ENCODE data around the gene ZNF580. TPM values are rescaled to one million over a fixed set of nuclear protein-coding genes. Genes with fewer than 3 reads are reported as not detected.

ZNF580 gene
- total RNA-seq, 5 donors from 2014 or later (not counting 1 experiment from before 2014, with no cell fraction given): 44.6 to 116 (median 94.2) TPM

GRCh38 chr19:55599842-55600661 lies 40.8 kb upstream of the ZNF580 start, which contains the start of gene ZNF524:
TSS of gene ZNF524 (plus strand) at chr19:55600288. CDS start at chr19:55602113, 1,825 bp downstream.
- DNase-seq: peak; percentile 73 to 92 (median 85)
- Mint-ChIP-seq H3K9me3 (peaks cover 0 to 3% (median 0%) of the 10 kb centered on the region in 3 donors), H3K27ac (peak within 1 kb of the TSS; percentile 100), H3K36me3 (peaks cover 29% of the 10 kb centered on the region), H3K27me3 (no peaks in the 10 kb centered on the region), H3K4me1 (peaks cover 27 to 47% (median 29%) of the 10 kb centered on the region in 3 donors), H3K4me3 (peak within 1 kb of the TSS; percentile 98 to 99 (median 98))
- peak within 1 kb of the TSS; percentile 86 to 97 for H3K4me3 ChIP-seq (ENCODE audit: control insufficient read depth in 1 of 2, extremely low read depth in 1 of 2, low read length in 1 of 2)
- H3K36me3 ChIP-seq (ENCODE audit: control insufficient read depth in 2 of 2, extremely low read depth in 1 of 2, insufficient read depth in 1 of 2, low read length in 1 of 2): peaks cover 13 to 17% of the 10 kb centered on the region in 2 donors
- peak within 1 kb of the TSS; percentile 97 for H3K27ac ChIP-seq (ENCODE audit: low read length)
- H3K27me3 ChIP-seq (replicated peaks in 1 of 2; ENCODE audit: control insufficient read depth in 2 of 2, extremely low read depth in 1 of 2, insufficient read depth in 2 of 2, low read length in 1 of 2): no peaks in the 10 kb centered on the region
- 4% methylated on average over 58 of the region's 97 CpGs for WGBS (ENCODE audit: insufficient coverage)
- ATAC-seq (replicated peaks in 1 of 4): peak; percentile 69 to 72 (median 72)
- ChIA-PET CTCF (interaction anchor here in 1 of 2 donors (0.6 to 1.7 kb wide), 10 partner anchors 13 to 261 kb away, joined by 3 to 10 read pairs (median 5); partner anchors contain the start of genes KMT5C, NAT14, U2AF2 and ZNF784), POLR2A (interaction anchor here (0.7 to 2.1 kb wide), 5 partner anchors 25 to 320 kb away, joined by 3 to 11 read pairs (median 4); partner anchors contain the start of gene ZNF784 (in 1 of the 2))
- H3K4me1 ChIP-seq (ENCODE audit: control insufficient read depth in 1 of 2, extremely low read depth in 1 of 2, insufficient read depth in 2 of 2, low read length in 2 of 2): peaks cover 7 to 36% of the 10 kb centered on the region in 2 experiments
- no peaks in the 10 kb centered on the region for H3K9me3 ChIP-seq

GRCh38 chr19:55600662-55601028 lies 40.2 kb upstream of the ZNF580 start:
- H3K9me3 ChIP-seq: no peaks in the 10 kb centered on the region
- no peak for ATAC-seq (replicated peaks in 1 of 4)
- peaks cover 10 to 13% of the 10 kb centered on the region in 2 donors for H3K36me3 ChIP-seq (ENCODE audit: control insufficient read depth in 2 of 2, extremely low read depth in 1 of 2, insufficient read depth in 1 of 2, low read length in 1 of 2)
- peaks cover 7 to 36% of the 10 kb centered on the region in 2 experiments for H3K4me1 ChIP-seq (ENCODE audit: control insufficient read depth in 1 of 2, extremely low read depth in 1 of 2, insufficient read depth in 2 of 2, low read length in 2 of 2)
- peak overlapping the region; percentile 52 to 67 for H3K4me3 ChIP-seq (ENCODE audit: control insufficient read depth in 1 of 2, extremely low read depth in 1 of 2, low read length in 1 of 2)
- CTCF ChIA-PET: interaction anchor here in 1 of 2 donors (0.6 to 1.1 kb wide), 2 partner anchors 14 to 116 kb away, joined by 3 to 6 read pairs; partner anchors contain the start of gene NAT14
- no peak for DNase-seq
- peak overlapping the region; percentile 64 for H3K27ac ChIP-seq (ENCODE audit: low read length)
- Mint-ChIP-seq H3K36me3 (peaks cover 23% of the 10 kb centered on the region), H3K9me3 (peaks cover 0 to 3% (median 0%) of the 10 kb centered on the region in 3 donors), H3K27me3 (no peaks in the 10 kb centered on the region), H3K4me1 (peaks cover 29 to 47% (median 29%) of the 10 kb centered on the region in 3 donors), H3K27ac (peak overlapping the region; percentile 84 to 94), H3K4me3 (peak overlapping the region; percentile 78 to 85 (median 80))
- WGBS (ENCODE audit: insufficient coverage): 0% methylated on average over 2 of the region's 15 CpGs
- POLR2A ChIA-PET: interaction anchor here (0.6 to 2.1 kb wide), 3 partner anchors 14 to 213 kb away, joined by 4 to 11 read pairs (median 5); partner anchors contain the start of gene ZNF784 (in 1 of the 2)
- no peaks in the 10 kb centered on the region for H3K27me3 ChIP-seq (replicated peaks in 1 of 2; ENCODE audit: control insufficient read depth in 2 of 2, extremely low read depth in 1 of 2, insufficient read depth in 2 of 2, low read length in 1 of 2)

GRCh38 chr19:55601084-55601483 lies 39.7 kb upstream of the ZNF580 start:
- peaks cover 0 to 3% (median 0%) of the 10 kb centered on the region in 3 donors for H3K9me3 Mint-ChIP-seq
- peak overlapping the region; percentile 78 to 85 (median 80) for H3K4me3 Mint-ChIP-seq
- H3K27ac Mint-ChIP-seq: peak overlapping the region; percentile 84 to 94
- Histone ChIP-seq H3K4me3 (ENCODE audit: control insufficient read depth in 1 of 2, extremely low read depth in 1 of 2, low read length in 1 of 2) (peak overlapping the region; percentile 52 to 67), H3K27me3 (replicated peaks in 1 of 2; ENCODE audit: control insufficient read depth in 2 of 2, extremely low read depth in 1 of 2, insufficient read depth in 2 of 2, low read length in 1 of 2) (no peaks in the 10 kb centered on the region), H3K36me3 (ENCODE audit: control insufficient read depth in 2 of 2, extremely low read depth in 1 of 2, insufficient read depth in 1 of 2, low read length in 1 of 2) (peaks cover 10% of the 10 kb centered on the region in 2 donors), H3K9me3 (no peaks in the 10 kb centered on the region), H3K4me1 (ENCODE audit: control insufficient read depth in 1 of 2, extremely low read depth in 1 of 2, insufficient read depth in 2 of 2, low read length in 2 of 2) (peaks cover 8 to 41% of the 10 kb centered on the region in 2 experiments), H3K27ac (ENCODE audit: low read length) (peak overlapping the region; percentile 64)
- POLR2A ChIA-PET: interaction anchor here in 1 of 2 donors (0.6 kb wide), 1 partner anchor 15 kb away, joined by 5 read pairs; no protein-coding TSS in a partner anchor
- ATAC-seq (replicated peaks in 1 of 4) (no peak), DNase-seq (no peak)
- CTCF ChIA-PET: no interaction called here
- no peaks in the 10 kb centered on the region for H3K27me3 Mint-ChIP-seq
- 83% methylated on average over 4 of the region's 4 CpGs for WGBS (ENCODE audit: insufficient coverage)
- peaks cover 31 to 51% (median 32%) of the 10 kb centered on the region in 3 donors for H3K4me1 Mint-ChIP-seq
- peaks cover 19% of the 10 kb centered on the region for H3K36me3 Mint-ChIP-seq

- peaks cover 17 to 53% of the 10 kb centered on the region in 2 experiments for H3K4me1 ChIP-seq (ENCODE audit: control insufficient read depth in 1 of 2, extremely low read depth in 1 of 2, insufficient read depth in 2 of 2, low read length in 2 of 2)
- ChIA-PET CTCF (interaction anchor here in 1 of 2 donors (0.9 kb wide), 1 partner anchor 88 kb away, joined by 3 read pairs; no protein-coding TSS in a partner anchor), POLR2A (interaction anchor here in 1 of 2 donors (0.7 kb wide), 1 partner anchor 125 kb away, joined by 3 read pairs; no protein-coding TSS in a partner anchor)
- DNase-seq (no peak), ATAC-seq (replicated peaks in 1 of 4) (no peak)
- no peaks in the 10 kb centered on the region for H3K27me3 ChIP-seq (replicated peaks in 1 of 2; ENCODE audit: control insufficient read depth in 2 of 2, extremely low read depth in 1 of 2, insufficient read depth in 2 of 2, low read length in 1 of 2)
- Mint-ChIP-seq H3K9me3 (peaks cover 0 to 3% (median 0%) of the 10 kb centered on the region in 3 donors), H3K4me3 (peak overlapping the region in 1 of 3 donors; percentile 80), H3K36me3 (peaks cover 7% of the 10 kb centered on the region), H3K4me1 (peaks cover 42 to 59% (median 44%) of the 10 kb centered on the region in 3 donors), H3K27ac (peak overlapping the region in 1 of 2 donors; percentile 84), H3K27me3 (no peaks in the 10 kb centered on the region)
- H3K36me3 ChIP-seq (ENCODE audit: control insufficient read depth in 2 of 2, extremely low read depth in 1 of 2, insufficient read depth in 1 of 2, low read length in 1 of 2): peaks cover 0 to 7% of the 10 kb centered on the region in 2 donors
- no peak overlapping the region for H3K4me3 ChIP-seq (ENCODE audit: control insufficient read depth in 1 of 2, extremely low read depth in 1 of 2, low read length in 1 of 2)
- no peaks in the 10 kb centered on the region for H3K9me3 ChIP-seq
- H3K27ac ChIP-seq (ENCODE audit: low read length): no peak overlapping the region
- 98% methylated on average over 52 of the region's 60 CpGs for WGBS (ENCODE audit: insufficient coverage)
These were observed 38.4 kb upstream of the ZNF580 start for GRCh38 chr19:55602104-55603001.

- H3K27ac ChIP-seq (ENCODE audit: low read length): no peak overlapping the region
- H3K27me3 Mint-ChIP-seq: no peaks in the 10 kb centered on the region
- 96% methylated on average over 15 of the region's 21 CpGs for WGBS (ENCODE audit: insufficient coverage)
- no peak for DNase-seq
- ChIA-PET CTCF (no interaction called here), POLR2A (no interaction called here)
- H3K27ac Mint-ChIP-seq: no peak overlapping the region
- no peak for ATAC-seq (replicated peaks in 1 of 4)
- H3K4me1 Mint-ChIP-seq: peaks cover 49 to 64% (median 51%) of the 10 kb centered on the region in 3 donors
- H3K36me3 ChIP-seq (ENCODE audit: control insufficient read depth in 2 of 2, extremely low read depth in 1 of 2, insufficient read depth in 1 of 2, low read length in 1 of 2): no peaks in the 10 kb centered on the region
- H3K9me3 Mint-ChIP-seq: peaks cover 0 to 3% (median 0%) of the 10 kb centered on the region in 3 donors
- peaks cover 17 to 55% of the 10 kb centered on the region in 2 experiments for H3K4me1 ChIP-seq (ENCODE audit: control insufficient read depth in 1 of 2, extremely low read depth in 1 of 2, insufficient read depth in 2 of 2, low read length in 2 of 2)
- peak overlapping the region in 2 of 3 donors; percentile 56 to 86 for H3K4me3 Mint-ChIP-seq
- no peak overlapping the region for H3K4me3 ChIP-seq (ENCODE audit: control insufficient read depth in 1 of 2, extremely low read depth in 1 of 2, low read length in 1 of 2)
- H3K36me3 Mint-ChIP-seq: peaks cover 9% of the 10 kb centered on the region
- no peaks in the 10 kb centered on the region for H3K27me3 ChIP-seq (replicated peaks in 1 of 2; ENCODE audit: control insufficient read depth in 2 of 2, extremely low read depth in 1 of 2, insufficient read depth in 2 of 2, low read length in 1 of 2)
- H3K9me3 ChIP-seq: no peaks in the 10 kb centered on the region
These were observed 37.7 kb upstream of the ZNF580 start for GRCh38 chr19:55603115-55603514.

Data from T-cell (primary cell).